ENCODE measurements around the gene HBS1L.

GRCh38 chr6:135002229-135002844 lies 52.3 kb downstream of the HBS1L start:
- TF ChIP-seq ZNF274 (IDR thresholded peaks at IDR 0.05; ENCODE audit: low read depth, low read length): no peak
- no peak for TF ChIP-seq SUZ12 (IDR thresholded peaks at IDR 0.05; ENCODE audit: extremely low read depth, insufficient read depth, insufficient read length)
- TF ChIP-seq YY1 (IDR thresholded peaks at IDR 0.05; ENCODE audit: insufficient read depth, insufficient read length): no peak
